Measurements from ENCODE around the gene DLGAP1.

- TF ChIP-seq CTCF (IDR thresholded peaks at IDR 0.05) = no peak
- no peak for TF ChIP-seq EZH2phosphoT487 (IDR thresholded peaks at IDR 0.05)
- TF ChIP-seq EZH2 (IDR thresholded peaks at IDR 0.05) = no peak
Observed at GRCh38 chr18:4416976-4417375, 38.1 kb downstream of the DLGAP1 start.
